Central memory CD4-positive, alpha-beta T cell (primary cell): ENCODE results near the gene SCLT1.
A peak's percentile ranks its signal among the peaks of the same experiment; 100 is the strongest.

Experiments used
- DNase-seq: peaks from one replicate; pipeline ENCODE4 v3.0.0; 2022

SCLT1 gene

GRCh38 chr4:128955751-128956150 lies 137.6 kb downstream of the SCLT1 start:
- DNase-seq = no peak

- no peak for DNase-seq
Measured at GRCh38 chr4:128954941-128955340, 138.4 kb downstream of the SCLT1 start.

GRCh38 chr4:128951316-128951715 lies 142.0 kb downstream of the SCLT1 start:
- DNase-seq = no peak

- DNase-seq = no peak
Measured at GRCh38 chr4:128950796-128951195, 142.5 kb downstream of the SCLT1 start.

DNA sequence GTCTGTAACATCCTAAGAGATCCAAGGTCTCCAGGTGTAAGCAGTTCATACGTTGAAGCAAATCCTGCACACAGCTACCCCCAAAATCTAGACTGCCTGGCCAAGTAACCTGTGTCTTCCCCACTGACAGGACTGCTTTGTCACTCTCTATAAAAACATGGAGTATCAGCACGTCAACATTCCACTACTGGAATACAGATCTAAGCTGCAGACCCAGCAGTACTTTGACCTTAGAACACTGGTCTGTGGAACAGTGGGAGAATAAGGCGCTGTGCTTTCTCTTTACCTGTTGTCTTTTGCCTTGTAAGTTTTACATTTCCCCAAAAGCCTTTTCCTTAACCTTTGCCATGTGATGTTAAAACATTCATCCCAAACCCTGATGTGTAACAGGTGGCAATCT lies 146.4 kb downstream of the SCLT1 start:
- DNase-seq = no peak

DNA sequence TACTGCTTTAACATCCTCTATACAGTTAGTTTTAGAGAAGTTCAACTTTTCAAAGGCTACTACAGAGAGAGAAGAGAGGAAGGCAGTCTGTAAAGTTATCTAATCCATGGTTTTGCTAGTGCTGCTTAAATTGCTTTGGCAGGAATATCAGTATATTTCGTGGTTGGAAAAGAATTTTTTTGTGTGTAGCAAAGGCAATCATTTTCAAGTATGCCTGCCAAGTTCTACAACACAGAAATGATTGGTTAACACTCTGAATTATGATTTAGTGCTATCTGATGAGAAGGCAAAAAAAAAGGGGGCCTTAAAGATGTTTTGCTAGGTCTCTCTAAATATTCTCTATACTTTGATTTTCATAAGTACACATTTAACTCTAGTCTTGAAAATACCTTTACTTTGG lies 150.7 kb downstream of the SCLT1 start:
- no peak for DNase-seq

DNA sequence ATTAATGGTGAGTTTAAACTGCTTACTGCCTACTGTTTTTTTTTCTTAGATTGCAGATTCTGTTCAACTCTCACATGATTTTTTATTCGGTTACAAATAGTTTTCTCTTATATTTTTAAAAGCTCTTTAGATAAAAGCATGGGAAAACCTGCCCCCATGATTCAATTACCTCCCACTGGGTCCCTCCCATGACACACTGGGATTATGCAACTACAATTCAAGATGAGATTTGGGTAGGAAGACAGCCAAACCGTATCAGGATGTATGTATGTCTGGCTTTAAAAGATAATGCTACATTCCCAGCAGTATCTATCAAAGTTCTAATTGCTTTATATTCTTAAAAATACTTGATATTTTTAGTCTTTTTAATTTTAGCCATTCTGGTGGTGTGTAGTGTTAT lies 152.4 kb downstream of the SCLT1 start:
- no peak for DNase-seq

GRCh38 chr4:128930051-128930450 lies 163.3 kb downstream of the SCLT1 start:
- DNase-seq = no peak

DNA sequence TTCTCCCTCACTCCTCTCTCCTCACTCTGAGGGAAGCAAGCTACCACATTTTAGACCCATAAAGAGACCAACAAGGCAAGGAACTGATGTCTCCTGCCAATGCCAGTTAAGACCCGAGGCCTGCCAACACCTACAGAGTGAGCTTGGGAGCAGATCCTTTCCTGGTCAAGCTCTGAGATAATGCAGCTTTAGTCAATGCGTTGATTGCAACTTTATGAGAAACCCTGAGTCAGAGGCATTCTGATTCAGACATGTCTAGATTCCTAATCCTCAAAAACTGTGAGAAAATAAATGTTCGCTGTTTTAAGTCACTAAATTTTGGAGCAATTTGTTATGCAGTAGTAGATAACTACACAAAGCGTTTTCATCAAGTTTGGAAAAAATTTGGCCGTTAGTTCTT lies 168.4 kb downstream of the SCLT1 start:
- DNase-seq = no peak

- DNase-seq = no peak
Measured at GRCh38 chr4:128921954-128922353, 171.4 kb downstream of the SCLT1 start.

GRCh38 chr4:128917781-128918180 lies 175.6 kb downstream of the SCLT1 start:
- DNase-seq = peak; percentile 9

DNA sequence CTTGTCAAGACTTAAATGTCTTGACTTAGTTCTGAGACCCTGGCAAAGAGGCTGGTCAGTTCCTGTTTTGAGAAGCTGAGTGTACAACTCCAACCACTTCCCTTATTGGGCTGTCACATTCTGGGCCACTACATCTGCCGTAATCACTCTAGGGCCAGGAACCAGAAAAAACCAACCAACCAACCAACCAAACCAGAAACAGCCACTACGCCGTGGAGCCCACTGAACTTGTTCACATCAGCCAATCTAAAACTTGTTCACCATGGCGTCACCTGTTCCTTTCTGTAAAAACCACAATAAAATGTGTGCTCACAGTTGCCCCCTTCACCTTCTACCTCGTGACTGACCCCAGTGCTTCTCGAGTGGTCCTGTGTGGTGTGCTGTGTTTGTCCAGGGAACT lies 176.5 kb downstream of the SCLT1 start:
- DNase-seq = no peak

DNA sequence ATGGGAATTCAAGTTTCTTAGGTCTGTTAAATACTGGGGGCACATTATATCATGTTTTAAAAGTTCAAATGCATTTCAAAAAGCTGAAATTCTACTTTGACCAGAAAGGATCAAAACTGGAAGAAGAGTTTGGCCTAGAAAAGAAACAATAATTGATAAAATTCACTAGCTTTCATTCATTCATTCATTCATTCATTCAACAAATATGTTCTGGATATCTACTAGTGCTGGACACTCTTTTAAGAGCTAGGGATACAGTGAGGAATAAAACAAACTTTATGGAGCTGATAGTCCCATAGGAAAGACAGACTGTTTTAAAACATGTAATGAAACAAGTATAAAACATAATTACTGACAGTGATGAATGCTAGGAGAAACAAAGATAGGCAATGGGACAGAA lies 177.8 kb downstream of the SCLT1 start:
- no peak for DNase-seq

GRCh38 chr4:128913228-128913627 lies 180.1 kb downstream of the SCLT1 start:
- no peak for DNase-seq

DNA sequence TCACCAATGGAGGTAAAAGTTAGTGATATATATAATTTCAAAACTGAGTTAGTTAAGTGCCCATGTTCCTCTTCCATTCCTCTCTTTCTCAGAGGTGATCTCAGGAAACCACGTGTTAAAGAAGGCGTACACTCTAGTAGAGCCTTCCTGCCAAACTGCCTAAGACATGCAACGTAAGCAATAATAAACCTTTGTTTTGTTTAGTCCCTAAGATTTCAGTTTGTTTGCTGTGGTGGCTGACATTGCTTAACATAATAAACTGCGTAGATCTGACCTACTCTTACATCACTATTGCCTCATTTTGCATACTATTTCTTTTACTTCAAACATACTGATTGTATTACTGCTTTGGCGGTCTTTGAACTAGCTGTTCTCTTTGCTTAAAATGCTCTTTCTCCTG lies 184.6 kb downstream of the SCLT1 start:
- no peak for DNase-seq

- no peak for DNase-seq
Measured at GRCh38 chr4:128907981-128908380, 185.4 kb downstream of the SCLT1 start.

GRCh38 chr4:128906581-128906980 lies 186.8 kb downstream of the SCLT1 start:
- no peak for DNase-seq

GRCh38 chr4:128904821-128905220 lies 188.5 kb downstream of the SCLT1 start:
- no peak for DNase-seq

GRCh38 chr4:128880662-128881061 lies 212.7 kb downstream of the SCLT1 start:
- DNase-seq = no peak

- no peak for DNase-seq
Measured at GRCh38 chr4:128879971-128880370, 213.4 kb downstream of the SCLT1 start.

GRCh38 chr4:128879283-128879682 lies 214.1 kb downstream of the SCLT1 start:
- DNase-seq = no peak

- DNase-seq = no peak
Measured at GRCh38 chr4:128877934-128878333, 215.4 kb downstream of the SCLT1 start.

DNA sequence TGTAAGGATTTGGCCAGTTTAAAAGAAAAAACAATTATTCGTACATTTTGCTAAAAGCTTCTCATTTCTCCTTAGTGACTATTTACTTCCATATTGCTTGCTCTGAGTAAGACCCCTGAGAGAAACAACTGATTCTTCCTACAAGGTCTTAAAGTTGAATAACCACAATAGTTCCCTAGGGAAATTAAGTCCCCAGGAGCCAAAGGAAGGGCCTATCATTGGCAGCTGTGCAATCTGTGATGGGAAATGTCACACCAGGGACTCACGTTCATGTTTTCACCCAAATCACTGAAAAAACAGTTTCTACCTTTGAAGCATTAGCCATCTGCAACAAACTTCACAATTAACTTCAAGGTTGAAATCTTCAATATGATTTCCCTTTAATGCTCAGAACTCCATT lies 217.1 kb downstream of the SCLT1 start:
- DNase-seq = no peak

DNA sequence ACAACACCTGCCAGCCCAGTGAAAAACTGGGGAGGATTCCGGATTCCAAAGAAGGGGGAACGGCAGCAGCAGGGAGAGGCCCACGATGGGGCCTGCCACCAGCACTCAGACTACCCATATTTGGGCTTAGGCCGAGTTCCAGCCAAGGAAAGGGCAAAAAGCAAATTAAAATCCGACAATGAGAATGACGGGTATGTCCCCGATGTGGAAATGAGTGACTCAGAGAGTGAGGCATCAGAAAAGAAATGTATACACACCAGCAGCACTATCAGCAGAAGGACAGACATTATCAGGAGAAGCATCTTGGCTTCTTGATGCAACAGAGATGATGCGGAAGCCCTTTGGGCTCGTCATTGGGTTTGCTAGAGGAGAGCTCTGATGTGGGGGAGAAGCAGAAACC lies 221.4 kb downstream of the SCLT1 start:
- no peak for DNase-seq

- DNase-seq = no peak
Measured at GRCh38 chr4:128869776-128870509, 223.4 kb downstream of the SCLT1 start.
